ENCODE measurements around the gene FOXL2NB.

Gene FOXL2NB

GRCh38 chr3:138941259-138941885, 5.6 kb upstream of the FOXL2NB start:
- Histone ChIP-seq H3K27me3 (ENCODE audit: insufficient read depth, low read length) (peaks cover 2% of the 10 kb centered on the region; the same call in 1 of the 2 replicates), H3K4me2 (ENCODE audit: low read length) (no peak overlapping the region), H3K27ac (ENCODE audit: low read depth, low read length, poor library complexity, severe bottlenecking) (no peak overlapping the region), H3K36me3 (ENCODE audit: insufficient read depth, low read length) (no peaks in the 10 kb centered on the region), H4K20me1 (ENCODE audit: insufficient read depth, low read length) (no peaks in the 10 kb centered on the region), H3K4me3 (ENCODE audit: low read depth, low read length, poor library complexity, severe bottlenecking) (no peak overlapping the region), H2AFZ (ENCODE audit: low read length) (no peak overlapping the region), H3K4me1 (ENCODE audit: insufficient read depth, low read length, severe bottlenecking) (no peaks in the 10 kb centered on the region), H3K9me3 (ENCODE audit: low read length) (no peaks in the 10 kb centered on the region), H3K9me2 (ENCODE audit: low read depth, low read length) (no peaks in the 10 kb centered on the region), H3K9ac (ENCODE audit: low read length) (no peak overlapping the region), H3K79me2 (ENCODE audit: insufficient read depth, low read length) (no peaks in the 10 kb centered on the region), H3F3A (ENCODE audit: insufficient read depth, low read length) (no peaks in the 10 kb centered on the region)
- no peak for TF ChIP-seq EZH2 (IDR thresholded peaks at IDR 0.05; ENCODE audit: borderline replicate concordance, low read length)
- TF ChIP-seq, protein P1, sequence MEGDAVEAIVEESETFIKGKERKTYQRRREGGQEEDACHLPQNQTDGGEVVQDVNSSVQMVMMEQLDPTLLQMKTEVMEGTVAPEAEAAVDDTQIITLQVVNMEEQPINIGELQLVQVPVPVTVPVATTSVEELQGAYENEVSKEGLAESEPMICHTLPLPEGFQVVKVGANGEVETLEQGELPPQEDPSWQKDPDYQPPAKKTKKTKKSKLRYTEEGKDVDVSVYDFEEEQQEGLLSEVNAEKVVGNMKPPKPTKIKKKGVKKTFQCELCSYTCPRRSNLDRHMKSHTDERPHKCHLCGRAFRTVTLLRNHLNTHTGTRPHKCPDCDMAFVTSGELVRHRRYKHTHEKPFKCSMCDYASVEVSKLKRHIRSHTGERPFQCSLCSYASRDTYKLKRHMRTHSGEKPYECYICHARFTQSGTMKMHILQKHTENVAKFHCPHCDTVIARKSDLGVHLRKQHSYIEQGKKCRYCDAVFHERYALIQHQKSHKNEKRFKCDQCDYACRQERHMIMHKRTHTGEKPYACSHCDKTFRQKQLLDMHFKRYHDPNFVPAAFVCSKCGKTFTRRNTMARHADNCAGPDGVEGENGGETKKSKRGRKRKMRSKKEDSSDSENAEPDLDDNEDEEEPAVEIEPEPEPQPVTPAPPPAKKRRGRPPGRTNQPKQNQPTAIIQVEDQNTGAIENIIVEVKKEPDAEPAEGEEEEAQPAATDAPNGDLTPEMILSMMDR (IDR thresholded peaks at IDR 0.05; ENCODE audit: low read length) = peak; percentile 84

GRCh38 chr3:138942271-138942670, 4.7 kb upstream of the FOXL2NB start:
- Histone ChIP-seq H3K9me2 (ENCODE audit: low read depth, low read length) (no peaks in the 10 kb centered on the region), H3K9me3 (ENCODE audit: low read length) (no peaks in the 10 kb centered on the region), H3K36me3 (ENCODE audit: insufficient read depth, low read length) (no peaks in the 10 kb centered on the region), H3K4me1 (ENCODE audit: insufficient read depth, low read length, severe bottlenecking) (no peaks in the 10 kb centered on the region), H3K4me2 (ENCODE audit: low read length) (no peak overlapping the region), H3K27ac (ENCODE audit: low read depth, low read length, poor library complexity, severe bottlenecking) (no peak overlapping the region), H3K9ac (ENCODE audit: low read length) (no peak overlapping the region), H3K79me2 (ENCODE audit: insufficient read depth, low read length) (no peaks in the 10 kb centered on the region), H3K4me3 (ENCODE audit: low read depth, low read length, poor library complexity, severe bottlenecking) (no peak overlapping the region), H2AFZ (ENCODE audit: low read length) (no peak overlapping the region), H4K20me1 (ENCODE audit: insufficient read depth, low read length) (no peaks in the 10 kb centered on the region), H3F3A (ENCODE audit: insufficient read depth, low read length) (no peaks in the 10 kb centered on the region), H3K27me3 (ENCODE audit: insufficient read depth, low read length) (peaks cover 2% of the 10 kb centered on the region; the same call in 1 of the 2 replicates)
- TF ChIP-seq, protein P1 (IDR thresholded peaks at IDR 0.05; ENCODE audit: low read length) = no peak
- TF ChIP-seq EZH2 (IDR thresholded peaks at IDR 0.05; ENCODE audit: borderline replicate concordance, low read length) = no peak

DNA sequence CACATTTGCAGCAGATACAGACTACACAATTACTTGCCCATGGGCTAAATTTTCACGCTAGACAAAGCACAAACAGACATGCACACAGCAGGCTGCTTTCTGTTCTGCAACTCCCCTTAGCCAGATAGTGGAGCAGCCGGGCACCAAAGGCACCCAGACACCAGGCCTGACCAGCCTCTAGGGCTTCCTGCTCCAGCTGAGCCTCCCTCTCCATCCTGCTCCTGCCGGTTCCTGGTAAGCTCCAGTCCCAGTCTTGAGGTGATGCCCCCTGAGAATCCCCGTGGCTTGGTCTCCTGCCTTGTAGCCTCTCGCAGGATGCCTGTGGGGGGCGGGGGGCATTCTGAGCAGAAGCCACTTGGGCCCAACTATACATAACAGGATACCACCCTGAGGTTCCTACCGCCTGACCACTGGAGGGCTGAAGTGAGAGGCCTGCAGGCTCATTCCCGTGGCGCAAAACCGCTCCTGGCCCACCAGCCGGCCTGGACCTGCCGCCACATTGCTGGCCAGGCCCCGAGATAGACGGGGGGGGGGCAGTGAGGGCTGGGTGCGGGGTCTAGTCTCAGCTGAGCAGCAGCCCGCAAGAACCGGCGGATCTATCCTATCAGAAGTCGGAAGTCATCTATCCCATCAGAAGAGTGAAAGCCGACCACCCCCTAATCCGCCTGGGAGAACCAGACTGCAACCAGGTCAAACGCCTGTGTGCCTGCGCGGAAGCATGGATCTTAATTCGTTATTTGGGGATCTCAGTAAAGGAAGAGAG, 4.0 kb upstream of the FOXL2NB start:
- Histone ChIP-seq H3K27ac (ENCODE audit: low read depth, low read length, poor library complexity, severe bottlenecking) (no peak overlapping the region), H3K36me3 (ENCODE audit: insufficient read depth, low read length) (no peaks in the 10 kb centered on the region), H3K79me2 (ENCODE audit: insufficient read depth, low read length) (no peaks in the 10 kb centered on the region), H3K9me2 (ENCODE audit: low read depth, low read length) (no peaks in the 10 kb centered on the region), H3K27me3 (ENCODE audit: insufficient read depth, low read length) (peaks cover 2% of the 10 kb centered on the region; the same call in 1 of the 2 replicates), H3K4me3 (ENCODE audit: low read depth, low read length, poor library complexity, severe bottlenecking) (no peak overlapping the region), H3K9ac (ENCODE audit: low read length) (no peak overlapping the region), H3K4me2 (ENCODE audit: low read length) (no peak overlapping the region), H4K20me1 (ENCODE audit: insufficient read depth, low read length) (no peaks in the 10 kb centered on the region), H3F3A (ENCODE audit: insufficient read depth, low read length) (no peaks in the 10 kb centered on the region), H3K4me1 (ENCODE audit: insufficient read depth, low read length, severe bottlenecking) (no peaks in the 10 kb centered on the region), H3K9me3 (ENCODE audit: low read length) (no peaks in the 10 kb centered on the region), H2AFZ (ENCODE audit: low read length) (no peak overlapping the region)
- TF ChIP-seq EZH2 (IDR thresholded peaks at IDR 0.05; ENCODE audit: borderline replicate concordance, low read length) = no peak
- TF ChIP-seq, protein P1 (IDR thresholded peaks at IDR 0.05; ENCODE audit: low read length) = no peak

All from OCI-LY1 (cell line).